HS-27A (cell line): ENCODE measurements around the gene BTN3A1.
"Not testable (repeated sequence)": the region's sequence is repeated elsewhere in the genome, so short reads cannot be mapped to it uniquely, and the experiment has no call there.

Source experiments
- DNase-seq: peaks from one replicate; pipeline ENCODE4 v3.0.0-alpha.2; 2012; ENCODE audit warnings: low read depth, missing footprints

The BTN3A1 gene

DNA sequence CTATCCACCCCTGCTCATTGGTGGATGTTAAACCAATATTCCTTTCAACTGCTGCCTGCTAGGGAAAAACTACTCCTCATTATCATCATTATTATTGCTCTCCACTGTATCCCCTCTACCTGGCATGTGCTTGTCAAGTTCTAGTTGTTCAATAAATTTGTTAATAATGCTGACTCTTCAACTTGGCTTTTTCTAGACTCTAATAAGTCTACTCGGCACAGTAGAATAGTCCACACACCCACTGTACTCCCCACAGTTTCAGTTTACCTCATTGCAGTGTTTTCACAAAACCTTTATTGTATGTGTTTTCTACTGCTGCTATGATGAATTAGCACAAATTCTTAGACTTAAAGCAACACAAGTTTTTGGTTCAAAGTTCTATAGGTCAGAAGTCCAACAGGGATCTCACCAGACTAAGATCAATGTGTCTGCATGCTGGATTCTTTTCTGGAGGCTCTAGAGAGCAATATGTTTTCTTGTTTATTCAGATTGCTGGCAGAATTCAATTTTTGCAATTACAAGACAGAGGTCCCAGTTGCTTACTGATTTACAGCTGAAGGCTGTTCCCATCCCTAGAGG is 13.1 kb downstream of the BTN3A1 start:
- no peak for DNase-seq

GRCh38 chr6:26415791-26416190 is 13.7 kb downstream of the BTN3A1 start:
- no peak for DNase-seq

- DNase-seq = no peak
These were observed 14.2 kb downstream of the BTN3A1 start for GRCh38 chr6:26416288-26416687.

- DNase-seq = not testable (repeated sequence)
These were observed 16.0 kb downstream of the BTN3A1 start for GRCh38 chr6:26418077-26418476.

DNA sequence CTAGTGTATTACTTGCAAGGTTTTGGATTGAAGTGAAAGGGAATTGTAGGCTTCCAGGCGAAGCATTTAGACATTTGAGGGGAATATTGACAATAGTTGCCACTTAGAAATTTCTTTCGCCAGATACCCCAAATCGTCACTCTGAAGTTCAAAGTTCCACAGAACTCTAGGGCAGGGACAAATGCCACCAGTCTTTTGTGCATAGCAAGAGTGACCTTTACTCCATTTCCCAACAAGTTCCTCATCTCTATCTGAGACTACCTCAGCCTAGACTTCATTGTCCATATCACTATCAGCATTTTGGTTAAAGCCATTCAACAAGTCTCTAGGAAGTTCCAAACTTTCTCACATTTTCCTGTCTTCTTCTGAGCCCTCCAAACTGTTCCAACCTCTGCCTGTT is 16.7 kb downstream of the BTN3A1 start:
- DNase-seq = not testable (repeated sequence)

DNA sequence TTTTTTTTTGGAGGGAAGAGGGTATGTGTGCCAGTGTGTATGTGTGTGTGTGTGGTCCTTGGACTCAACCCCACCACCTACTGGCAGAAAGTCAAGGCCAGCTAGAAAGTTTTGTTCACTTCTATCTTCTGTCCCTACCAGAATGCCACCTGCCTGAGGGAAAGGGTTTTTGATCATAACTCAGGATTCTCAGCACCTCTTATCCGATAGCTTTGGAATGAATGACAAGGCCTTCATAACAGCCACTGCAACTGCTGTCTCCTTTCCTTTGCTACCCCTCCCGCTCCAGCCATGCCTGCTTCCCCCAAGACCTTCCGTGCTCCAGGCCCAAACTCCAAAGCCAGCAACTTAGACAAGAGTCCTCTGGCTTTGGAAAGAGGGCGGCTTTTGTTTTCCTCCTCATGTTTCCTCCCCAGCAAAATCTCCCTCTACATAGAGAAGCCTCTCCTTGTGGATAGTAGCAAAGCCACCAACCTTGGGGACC is 18.7 kb downstream of the BTN3A1 start:
- DNase-seq = peak; percentile 46

- peak; percentile 83 for DNase-seq
These were observed 19.4 kb downstream of the BTN3A1 start for GRCh38 chr6:26421259-26422144.

DNA sequence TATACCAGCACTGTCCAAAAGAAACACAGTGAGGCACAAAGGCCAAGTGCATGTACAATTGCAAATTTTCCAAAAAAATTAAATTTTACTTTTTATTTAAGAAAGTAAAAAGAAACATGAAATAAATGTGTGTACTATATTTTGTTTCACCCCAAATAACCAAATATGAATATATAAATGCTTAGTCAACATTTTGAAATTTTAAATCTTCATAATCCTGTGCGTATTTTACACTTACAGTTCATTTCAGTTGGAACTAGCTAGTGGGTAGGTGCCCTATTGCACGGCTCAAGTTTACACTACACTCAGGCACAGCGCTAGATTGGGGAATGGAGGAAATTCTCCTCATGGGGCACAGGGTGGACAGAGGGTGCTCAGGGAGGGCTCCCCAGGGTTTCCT is 20.3 kb downstream of the BTN3A1 start:
- DNase-seq = no peak

DNA sequence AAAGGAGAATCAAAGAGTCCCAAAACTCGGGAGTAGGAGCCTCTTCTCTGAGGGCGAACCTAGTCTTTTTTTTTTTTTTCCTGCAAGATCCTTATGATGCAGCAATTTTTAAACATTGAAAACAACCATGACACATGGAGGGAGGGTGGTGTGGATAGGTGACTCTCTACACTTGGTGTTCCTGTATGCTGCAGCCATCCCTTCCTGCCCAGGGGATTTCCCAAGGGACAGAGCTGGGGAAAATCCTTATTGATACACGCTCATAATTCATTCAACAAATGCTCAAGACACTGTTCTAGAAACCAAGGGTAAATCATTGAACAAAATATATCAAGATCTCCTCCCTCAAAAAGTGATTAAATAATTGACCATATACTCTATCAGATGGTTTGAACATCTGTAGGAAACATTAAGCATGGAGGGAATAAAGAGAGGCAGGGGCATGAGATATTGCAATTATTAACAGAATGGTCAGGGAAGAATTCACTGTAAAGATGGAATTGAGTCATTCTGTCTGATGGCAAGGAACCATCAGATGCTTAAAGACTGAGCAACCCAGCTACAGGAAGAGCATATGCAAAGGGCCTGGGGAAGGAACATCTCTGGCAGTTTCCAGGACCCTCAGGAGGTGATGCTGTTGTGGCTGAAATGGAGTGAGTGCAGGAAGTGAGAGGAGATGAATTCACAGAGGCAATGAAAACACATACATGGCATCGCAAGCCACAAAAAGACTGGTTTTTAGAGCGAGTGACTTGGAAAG is 24.8 kb downstream of the BTN3A1 start:
- no peak for DNase-seq

GRCh38 chr6:26427451-26427809 is 25.4 kb downstream of the BTN3A1 start:
- DNase-seq = no peak

DNA sequence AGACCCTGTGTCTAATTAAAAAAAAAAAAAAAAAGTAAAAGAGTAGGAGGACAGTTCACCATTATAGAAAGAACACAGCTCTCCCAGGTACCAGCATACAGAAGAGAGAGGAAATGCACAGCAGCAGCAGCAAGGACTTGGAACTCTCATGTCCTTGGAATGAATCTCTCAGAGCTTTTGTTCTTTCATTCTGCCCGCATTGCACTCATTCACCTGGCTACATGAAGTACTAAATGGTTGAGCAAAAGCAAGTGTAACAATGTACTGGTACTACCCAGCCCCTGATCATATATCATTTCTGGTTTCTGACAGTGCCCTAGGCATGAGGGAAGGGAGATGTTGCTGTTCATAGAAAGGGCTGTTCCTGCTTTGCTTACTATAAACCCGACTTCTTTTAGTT is 26.1 kb downstream of the BTN3A1 start:
- DNase-seq = no peak

- no peak for DNase-seq
These were observed 28.7 kb downstream of the BTN3A1 start for GRCh38 chr6:26430787-26431186.

GRCh38 chr6:26431258-26432172 is 29.4 kb downstream of the BTN3A1 start:
- peak; percentile 34 for DNase-seq

DNA sequence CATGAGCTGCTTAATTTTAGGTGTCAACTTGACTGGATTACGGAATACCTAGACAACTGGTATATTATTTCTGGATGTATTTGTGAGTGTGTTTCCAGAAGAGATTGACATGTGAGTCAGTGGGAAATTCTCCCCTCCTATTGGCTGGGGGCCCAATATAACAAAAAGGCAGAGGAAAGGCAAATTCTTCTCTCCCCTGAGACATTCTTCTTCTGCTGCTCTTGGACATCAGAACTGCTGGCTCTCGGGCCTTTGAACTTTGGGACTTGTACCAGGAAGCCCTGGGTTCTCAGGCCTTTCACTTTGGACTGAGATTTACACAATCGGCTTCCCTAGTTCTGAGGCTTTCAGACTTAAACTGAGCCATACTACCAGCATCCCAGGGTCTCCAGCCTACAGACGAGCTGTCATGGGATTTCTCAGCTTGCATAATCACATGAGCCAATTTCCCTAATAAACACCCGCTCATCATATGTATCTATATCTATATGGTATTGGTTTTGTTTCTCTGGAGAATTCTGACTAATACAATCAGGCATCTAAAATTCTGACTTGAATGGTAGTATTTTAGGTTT is 30.6 kb downstream of the BTN3A1 start:
- peak; percentile 55 for DNase-seq

- DNase-seq = not testable (repeated sequence)
These were observed 31.6 kb downstream of the BTN3A1 start for GRCh38 chr6:26433680-26434079.

GRCh38 chr6:26436018-26436417 is 33.9 kb downstream of the BTN3A1 start:
- no peak for DNase-seq

DNA sequence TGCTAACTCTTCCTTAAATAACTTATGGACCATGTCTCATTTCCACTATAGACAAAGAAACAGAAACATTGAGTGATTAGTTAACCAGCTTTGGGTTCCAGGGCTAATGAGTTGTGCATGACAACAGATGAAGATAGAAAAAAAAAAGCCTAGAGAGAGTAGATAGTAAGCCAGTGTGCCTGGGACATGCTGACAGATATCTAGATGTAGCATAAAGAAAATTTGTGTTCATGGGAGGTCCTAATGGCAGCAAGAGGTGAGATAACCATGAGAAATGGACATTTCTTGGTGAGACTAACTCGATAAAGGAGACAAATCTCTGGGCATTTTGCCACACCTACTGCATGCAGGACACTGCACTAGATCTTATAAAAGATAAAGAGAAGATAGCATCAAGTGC is 35.5 kb downstream of the BTN3A1 start:
- no peak for DNase-seq

- DNase-seq = no peak
These were observed 35.9 kb downstream of the BTN3A1 start for GRCh38 chr6:26438000-26438399.

- DNase-seq = no peak
These were observed 37.4 kb downstream of the BTN3A1 start for GRCh38 chr6:26439151-26440125.

DNA sequence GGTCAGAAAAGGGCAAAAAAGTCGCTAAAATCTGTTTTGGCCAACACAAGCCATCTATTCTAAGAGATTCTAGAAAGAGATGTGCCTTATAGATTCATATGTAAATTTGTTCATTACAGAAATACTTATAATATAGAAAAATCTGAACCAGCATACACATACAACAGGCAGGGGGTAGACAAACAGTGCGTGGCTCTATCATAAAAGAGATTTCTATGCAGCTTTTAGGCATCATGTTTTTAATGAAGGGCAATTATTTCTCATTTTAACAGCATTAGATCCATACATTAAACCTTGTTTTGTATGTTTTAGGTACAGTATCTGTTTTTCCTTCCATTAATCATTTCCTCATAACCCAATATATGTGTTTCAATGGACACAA is 38.9 kb downstream of the BTN3A1 start:
- DNase-seq = no peak
